B cell (primary cell): ENCODE data around the gene SLC44A2.

Experiments used
- CTCF ChIP-seq: fragments of 200-600 bp; IDR thresholded peaks from one replicate; pipeline ENCODE4 v1.8.0; 2022; ENCODE audit warnings: antibody characterized with exemption, mild to moderate bottlenecking
- EZH2 ChIP-seq: IDR thresholded peaks from 2 replicates; pipeline ENCODE4 v1.6.1; 2012; ENCODE audit warnings: borderline replicate concordance, low read depth, mild to moderate bottlenecking, moderate library complexity, low read length; ENCODE audit not compliant: insufficient read depth, poor library complexity, severe bottlenecking

GRCh38 chr19:10680545-10681135 lies 55.3 kb downstream of the SLC44A2 start:
- TF ChIP-seq CTCF (no peak), EZH2 (no peak)
